Vagina (tissue), 2 donors: ENCODE data around the gene TBX4. TPM values are rescaled to one million over a fixed set of nuclear protein-coding genes. Genes with fewer than 3 reads are reported as not detected.

ENCODE experiments used
- DNase-seq, 2 donors: peaks; one replicate each; pipeline ENCODE4 v3.0.0-alpha.2; 2017; ENCODE audit errors: extremely low spot score in 2 of 2
- H3K27ac ChIP-seq: fragments of 200-600 bp; sonication (generic); one replicate; pipeline ENCODE4 v1.5.1; 2019
- H3K27me3 ChIP-seq: fragments of 200-600 bp; sonication (generic); one replicate; pipeline ENCODE4 v1.5.1; 2019
- H3K36me3 ChIP-seq, 2 donors: fragments of 200-600 bp; sonication (generic); one replicate each; pipeline ENCODE4 v1.5.1; 2017 to 2019
- H3K4me1 ChIP-seq: fragments of 200-600 bp; sonication (generic); one replicate; pipeline ENCODE4 v1.5.1; 2019
- H3K4me3 ChIP-seq, 2 donors: fragments of 200-600 bp; sonication (generic); 1 replicate in 1 of 2; 2 replicates in 1 of 2; pipeline ENCODE4 v1.5.1; 2016 to 2019
- H3K9me3 ChIP-seq: fragments of 200-600 bp; sonication (generic); one replicate; pipeline ENCODE4 v1.5.1; 2019
- POLR2A ChIP-seq, 2 donors: fragments of 450-650 bp; IDR thresholded peaks; one replicate each; pipeline ENCODE4 v1.6.1; 2017; ENCODE audit warnings: antibody characterized with exemption in 2 of 2, mild to moderate bottlenecking in 2 of 2, moderate library complexity in 2 of 2
- POLR2AphosphoS5 ChIP-seq, 2 donors: sonication (generic); formaldehyde crosslinking; IDR thresholded peaks; one replicate each; pipeline ENCODE4 v1.9.0; 2017; ENCODE audit warnings: antibody characterized with exemption in 2 of 2, mild to moderate bottlenecking in 2 of 2, low read depth in 1 of 2; ENCODE audit not compliant: insufficient read depth in 1 of 2
- intact Hi-C: fragments of 100-400 bp; cut with DNase I; formaldehyde crosslinking; loops from one replicate; pipeline ENCODE4 v1.15.1; 2023
- total RNA-seq: library from RNA; depleted of rRNA; stranded (reverse); fragments of >200 nt; gene quantifications from one replicate; pipeline ENCODE4 v1.2.3, GENCODE V29; 2016
- TF ChIP-seq, protein P1 (sequence below), 3 experiments: fragments of 450-650 bp in 2 of 3; fragments of 200-600 bp in 1 of 3; sonication (generic) in 1 of 3; IDR thresholded peaks; one replicate each; pipeline ENCODE4 v1.5.1; 2017 to 2019; ENCODE audit warnings: antibody characterized with exemption in 3 of 3, mild to moderate bottlenecking in 2 of 3, moderate library complexity in 2 of 3

The TBX4 gene
- total RNA-seq, 1 donor from 2014 or later = not detected

DNA sequence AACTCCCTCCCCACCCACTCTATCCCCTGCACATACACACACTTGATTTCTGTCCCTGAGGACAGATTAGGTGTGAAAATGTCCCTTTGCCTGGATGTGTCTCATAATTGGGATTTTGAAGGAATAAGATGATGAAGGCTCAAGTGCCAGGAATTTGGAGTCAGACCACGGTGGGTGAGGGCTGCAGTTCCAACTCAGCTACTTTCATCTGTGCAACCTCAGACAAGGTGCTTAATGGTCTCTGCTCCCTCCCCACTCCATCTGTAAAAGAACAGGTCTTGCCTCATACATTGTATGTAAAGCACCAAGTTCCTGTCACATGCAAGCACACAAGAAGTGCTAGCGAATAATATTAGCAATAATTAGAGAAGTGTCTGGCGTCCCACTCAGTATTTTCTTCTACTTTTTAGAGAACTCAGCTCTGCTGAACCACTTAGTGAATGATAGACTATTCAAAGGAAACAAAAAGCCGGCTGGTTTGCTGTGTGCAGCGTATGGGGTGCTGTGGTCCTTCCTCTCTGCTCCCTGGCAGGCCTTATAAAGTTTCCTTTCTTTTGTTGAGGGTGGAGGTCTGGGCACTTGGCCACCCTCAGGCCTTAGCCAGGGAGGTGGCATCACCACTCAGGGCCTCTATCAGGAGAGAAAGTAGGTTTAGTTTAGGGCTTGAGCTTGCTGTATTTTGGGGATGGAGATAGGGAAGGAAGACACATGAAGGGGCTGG, 6.4 kb downstream of the TBX4 start:
- DNase-seq = peak in 1 of 2 donors; percentile 67
- Histone ChIP-seq H3K36me3 (no peaks in the 10 kb centered on the region), H3K9me3 (no peaks in the 10 kb centered on the region), H3K27ac (no peak overlapping the region), H3K27me3 (peaks cover 24% of the 10 kb centered on the region), H3K4me3 (no peak overlapping the region), H3K4me1 (peaks cover 26% of the 10 kb centered on the region)
- no peak for TF ChIP-seq POLR2AphosphoS5 (IDR thresholded peaks at IDR 0.05; ENCODE audit: insufficient read depth in 1 of 2, low read depth in 1 of 2)
- no peak for TF ChIP-seq POLR2A (IDR thresholded peaks at IDR 0.05)
- TF ChIP-seq, protein P1, sequence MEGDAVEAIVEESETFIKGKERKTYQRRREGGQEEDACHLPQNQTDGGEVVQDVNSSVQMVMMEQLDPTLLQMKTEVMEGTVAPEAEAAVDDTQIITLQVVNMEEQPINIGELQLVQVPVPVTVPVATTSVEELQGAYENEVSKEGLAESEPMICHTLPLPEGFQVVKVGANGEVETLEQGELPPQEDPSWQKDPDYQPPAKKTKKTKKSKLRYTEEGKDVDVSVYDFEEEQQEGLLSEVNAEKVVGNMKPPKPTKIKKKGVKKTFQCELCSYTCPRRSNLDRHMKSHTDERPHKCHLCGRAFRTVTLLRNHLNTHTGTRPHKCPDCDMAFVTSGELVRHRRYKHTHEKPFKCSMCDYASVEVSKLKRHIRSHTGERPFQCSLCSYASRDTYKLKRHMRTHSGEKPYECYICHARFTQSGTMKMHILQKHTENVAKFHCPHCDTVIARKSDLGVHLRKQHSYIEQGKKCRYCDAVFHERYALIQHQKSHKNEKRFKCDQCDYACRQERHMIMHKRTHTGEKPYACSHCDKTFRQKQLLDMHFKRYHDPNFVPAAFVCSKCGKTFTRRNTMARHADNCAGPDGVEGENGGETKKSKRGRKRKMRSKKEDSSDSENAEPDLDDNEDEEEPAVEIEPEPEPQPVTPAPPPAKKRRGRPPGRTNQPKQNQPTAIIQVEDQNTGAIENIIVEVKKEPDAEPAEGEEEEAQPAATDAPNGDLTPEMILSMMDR (IDR thresholded peaks at IDR 0.05) = no peak
- intact Hi-C loops = no loop called here

DNA sequence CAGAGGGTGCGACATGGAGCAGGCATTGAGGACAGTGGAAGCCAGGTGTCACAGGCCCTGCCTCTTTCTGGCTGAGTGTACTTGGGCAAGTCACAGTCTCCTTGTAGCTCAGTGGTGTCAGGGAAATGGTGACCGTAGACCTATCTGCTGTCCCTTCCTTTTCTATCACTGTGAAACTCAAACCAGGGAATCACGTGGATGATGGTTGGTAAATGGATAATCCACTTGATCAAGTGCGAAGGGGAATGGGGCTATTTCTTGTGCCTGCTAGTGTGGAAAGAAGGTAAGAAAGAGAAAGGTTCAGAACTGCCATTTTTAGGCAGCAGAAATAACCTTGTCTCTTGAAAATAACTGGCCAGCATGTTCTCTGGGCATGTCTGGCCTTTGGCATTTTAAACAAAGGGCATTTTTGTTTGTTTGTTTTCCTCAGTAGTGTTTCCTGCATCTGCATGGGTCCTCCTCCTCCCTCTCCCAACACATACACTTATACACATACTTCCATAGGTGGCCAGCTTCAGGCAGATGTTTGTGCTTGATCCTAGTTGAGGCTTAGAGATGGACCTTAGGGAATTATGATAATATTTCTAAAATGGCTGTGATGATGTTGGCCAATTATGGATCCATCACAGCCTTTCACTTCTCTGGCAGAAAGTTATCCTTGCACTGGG, 7.1 kb downstream of the TBX4 start:
- no peak overlapping the region for H3K4me3 ChIP-seq
- no peaks in the 10 kb centered on the region for H3K36me3 ChIP-seq
- peaks cover 26% of the 10 kb centered on the region for H3K4me1 ChIP-seq
- TF ChIP-seq, protein P1 (IDR thresholded peaks at IDR 0.05) = no peak
- TF ChIP-seq POLR2AphosphoS5 (IDR thresholded peaks at IDR 0.05; ENCODE audit: insufficient read depth in 1 of 2, low read depth in 1 of 2) (no peak), POLR2A (IDR thresholded peaks at IDR 0.05) (no peak)
- H3K9me3 ChIP-seq = no peaks in the 10 kb centered on the region
- H3K27ac ChIP-seq = no peak overlapping the region
- peaks cover 23% of the 10 kb centered on the region for H3K27me3 ChIP-seq
- DNase-seq = peak in 1 of 2 donors; percentile 18
- intact Hi-C loops = no loop called here

DNA sequence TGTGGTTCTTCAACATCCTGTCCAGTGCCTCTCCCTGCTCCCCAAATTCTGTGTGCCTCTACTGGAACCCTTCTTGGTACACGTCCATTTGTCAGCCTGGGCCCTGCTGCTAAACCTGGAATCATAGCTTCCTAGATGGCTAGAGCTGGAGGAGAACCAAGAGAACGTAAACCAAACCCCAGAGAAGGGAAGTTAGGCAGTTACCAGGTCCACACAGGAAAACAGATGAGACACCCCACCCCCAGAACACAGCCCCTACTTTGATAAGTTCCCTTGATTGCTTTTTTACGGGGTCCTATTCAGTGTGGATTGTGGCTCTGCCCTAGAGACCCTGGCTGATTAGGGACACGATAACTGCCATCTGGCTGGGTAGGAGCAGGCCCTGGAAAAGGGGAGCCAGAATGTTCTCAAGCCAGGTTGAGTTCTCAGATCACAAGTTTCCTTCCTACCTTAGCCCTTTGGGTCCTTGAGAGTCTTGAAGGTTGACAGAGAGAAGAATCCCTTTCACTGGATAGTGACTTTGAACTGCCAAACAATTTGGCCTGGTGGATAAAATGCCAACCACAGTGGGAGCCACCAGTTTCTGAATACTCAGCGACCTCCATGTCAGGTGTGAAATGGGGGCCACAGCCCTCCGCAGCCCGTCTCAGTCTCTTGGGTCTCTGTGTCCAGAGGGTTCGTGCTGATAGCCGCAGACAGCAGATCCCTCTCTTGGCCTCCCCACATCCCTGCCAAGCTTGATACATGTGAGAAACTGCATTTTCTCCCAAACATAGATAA, 7.9 kb downstream of the TBX4 start:
- Histone ChIP-seq H3K27ac (no peak overlapping the region), H3K9me3 (no peaks in the 10 kb centered on the region), H3K36me3 (no peaks in the 10 kb centered on the region), H3K4me1 (peaks cover 18% of the 10 kb centered on the region), H3K27me3 (peaks cover 14% of the 10 kb centered on the region), H3K4me3 (no peak overlapping the region)
- peak in 1 of 2 donors; percentile 42 for DNase-seq
- TF ChIP-seq POLR2AphosphoS5 (IDR thresholded peaks at IDR 0.05; ENCODE audit: insufficient read depth in 1 of 2, low read depth in 1 of 2) = no peak
- no peak for TF ChIP-seq POLR2A (IDR thresholded peaks at IDR 0.05)
- TF ChIP-seq, protein P1 (IDR thresholded peaks at IDR 0.05) = no peak
- intact Hi-C loops = no loop called here

DNA sequence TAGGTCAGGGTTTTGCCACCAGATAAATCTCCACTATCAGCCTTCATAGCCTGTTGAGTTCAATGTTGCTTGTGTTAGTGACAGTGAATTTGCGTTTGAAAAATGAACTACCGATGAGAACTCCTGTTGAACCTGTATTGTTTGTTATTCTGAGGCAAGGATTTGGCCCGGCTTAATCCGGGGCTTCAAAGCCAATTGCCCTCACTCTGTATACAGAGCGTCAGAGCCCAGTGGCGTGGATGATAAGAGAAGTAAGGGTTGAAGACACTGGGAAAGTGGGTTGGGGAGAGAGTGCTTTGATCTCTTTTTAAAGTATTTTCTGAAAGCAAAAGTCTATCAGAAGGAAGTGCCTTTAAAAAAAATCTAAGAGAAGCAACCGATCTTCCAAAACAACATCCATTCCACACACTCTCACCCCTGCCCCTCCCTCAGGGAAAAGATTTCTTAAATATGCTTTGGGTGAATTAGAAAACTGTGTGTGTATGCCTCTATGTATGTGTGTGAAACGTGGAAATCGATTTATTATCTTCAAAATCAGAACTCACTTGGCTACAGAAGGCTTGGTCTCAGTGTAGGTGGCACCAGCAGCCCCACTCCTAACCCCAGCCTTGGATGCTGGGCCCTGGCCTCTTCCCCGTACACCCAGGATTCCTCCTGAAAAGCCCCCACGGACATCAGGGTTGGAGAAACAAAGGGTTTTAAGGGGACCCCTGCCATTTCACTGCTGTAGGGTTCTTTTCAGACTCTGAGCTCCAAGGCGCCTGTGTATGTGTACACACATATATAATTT, 8.8 kb downstream of the TBX4 start:
- H3K27ac ChIP-seq = no peak overlapping the region
- DNase-seq = no peak
- intact Hi-C loops = no loop called here
- H3K4me1 ChIP-seq = peaks cover 17% of the 10 kb centered on the region
- H3K4me3 ChIP-seq = no peak overlapping the region
- no peaks in the 10 kb centered on the region for H3K36me3 ChIP-seq
- peaks cover 11% of the 10 kb centered on the region for H3K27me3 ChIP-seq
- TF ChIP-seq POLR2AphosphoS5 (IDR thresholded peaks at IDR 0.05; ENCODE audit: insufficient read depth in 1 of 2, low read depth in 1 of 2) (no peak), POLR2A (IDR thresholded peaks at IDR 0.05) (no peak)
- TF ChIP-seq, protein P1 (IDR thresholded peaks at IDR 0.05) = no peak
- no peaks in the 10 kb centered on the region for H3K9me3 ChIP-seq
